ENCODE data around the gene LSM12.

DNA sequence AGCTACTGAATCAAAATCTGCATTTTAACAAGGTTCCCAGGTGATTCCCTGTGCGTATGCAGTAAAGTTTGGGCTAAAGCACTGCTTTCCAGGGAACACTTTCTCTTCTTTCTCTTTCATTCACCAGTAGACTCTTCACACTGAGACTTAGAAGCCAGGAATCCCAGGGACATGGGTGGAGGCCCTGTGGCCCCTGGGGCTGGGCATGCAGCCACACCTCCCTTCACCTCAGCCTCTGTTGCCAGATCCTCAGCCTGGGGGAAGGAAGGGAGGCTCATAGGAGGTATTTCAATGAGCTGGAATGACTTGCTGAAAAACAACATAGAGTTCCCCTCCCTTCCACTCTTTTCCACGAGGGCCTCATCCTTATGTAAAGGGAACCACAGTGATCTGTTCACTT lies 5.3 kb upstream of the LSM12 start:
- TF ChIP-seq, protein P1, sequence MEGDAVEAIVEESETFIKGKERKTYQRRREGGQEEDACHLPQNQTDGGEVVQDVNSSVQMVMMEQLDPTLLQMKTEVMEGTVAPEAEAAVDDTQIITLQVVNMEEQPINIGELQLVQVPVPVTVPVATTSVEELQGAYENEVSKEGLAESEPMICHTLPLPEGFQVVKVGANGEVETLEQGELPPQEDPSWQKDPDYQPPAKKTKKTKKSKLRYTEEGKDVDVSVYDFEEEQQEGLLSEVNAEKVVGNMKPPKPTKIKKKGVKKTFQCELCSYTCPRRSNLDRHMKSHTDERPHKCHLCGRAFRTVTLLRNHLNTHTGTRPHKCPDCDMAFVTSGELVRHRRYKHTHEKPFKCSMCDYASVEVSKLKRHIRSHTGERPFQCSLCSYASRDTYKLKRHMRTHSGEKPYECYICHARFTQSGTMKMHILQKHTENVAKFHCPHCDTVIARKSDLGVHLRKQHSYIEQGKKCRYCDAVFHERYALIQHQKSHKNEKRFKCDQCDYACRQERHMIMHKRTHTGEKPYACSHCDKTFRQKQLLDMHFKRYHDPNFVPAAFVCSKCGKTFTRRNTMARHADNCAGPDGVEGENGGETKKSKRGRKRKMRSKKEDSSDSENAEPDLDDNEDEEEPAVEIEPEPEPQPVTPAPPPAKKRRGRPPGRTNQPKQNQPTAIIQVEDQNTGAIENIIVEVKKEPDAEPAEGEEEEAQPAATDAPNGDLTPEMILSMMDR (IDR thresholded peaks at IDR 0.05), result no peak
- TF ChIP-seq POLR2A (IDR thresholded peaks at IDR 0.05), result no peak

Data from thyroid gland (tissue), 4 donors.